ENCODE results near the gene BNC2. TPM values are rescaled to one million over a fixed set of nuclear protein-coding genes. Genes with fewer than 3 reads are reported as not detected.
A peak's percentile ranks its signal among the peaks of the same experiment; 100 is the strongest.

BNC2 gene
- total RNA-seq, 1 experiment from 2014 or later = 11.7 TPM

DNA sequence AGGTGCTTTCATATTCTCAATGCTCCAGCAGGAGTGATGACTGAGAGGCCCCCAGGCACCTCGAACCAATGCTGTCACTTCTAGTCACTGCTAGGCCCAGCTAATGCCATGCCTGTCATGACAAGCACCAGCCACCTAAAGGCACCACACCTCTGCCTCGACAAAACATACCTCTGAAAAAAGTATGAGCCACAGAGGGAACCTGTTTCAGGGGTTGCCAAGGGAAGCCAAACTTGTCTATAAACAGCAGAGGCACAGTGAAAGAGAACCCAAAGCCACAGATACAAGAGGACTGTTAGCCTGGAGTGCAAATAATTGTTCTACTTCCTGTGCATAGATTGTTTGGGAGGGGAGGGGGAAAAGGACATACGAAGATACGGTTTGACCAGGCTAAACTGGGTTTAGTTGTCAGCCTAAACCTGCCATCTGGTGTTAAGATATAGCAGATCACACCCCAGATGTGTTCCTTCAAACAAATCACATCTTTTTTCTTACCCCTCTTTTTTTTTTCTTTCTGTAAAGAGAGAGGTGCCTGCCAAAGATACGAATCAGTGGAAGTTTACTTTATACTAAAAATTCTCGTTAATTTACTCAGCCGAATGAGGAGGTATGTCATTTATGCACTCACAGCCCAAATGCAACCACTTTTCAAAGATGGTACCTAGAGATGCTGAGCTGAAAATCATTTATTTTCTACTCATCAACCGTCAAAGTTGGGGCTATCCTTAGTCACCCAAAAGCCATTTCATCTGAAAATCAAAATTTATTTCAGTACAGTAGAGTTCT is 45.7 kb downstream of the BNC2 start:
- peaks cover 33% of the 10 kb centered on the region for H3K4me1 ChIP-seq (ENCODE audit: insufficient read depth, low read length)
- 0 out of 2 replicates have a peak overlapping the region, but pooled peaks have one; percentile 9 for H3K27ac ChIP-seq (ENCODE audit: low read length)
- H3K9ac ChIP-seq (ENCODE audit: low read length) = no peak overlapping the region
- H2AFZ ChIP-seq (ENCODE audit: low read length) = peak overlapping the region; percentile 40; the same call in 1 of the 2 replicates
- BruUV-seq (replicated peaks) = no TSS peak
- H3K4me3 ChIP-seq (ENCODE audit: low read length) = no peak overlapping the region
- no peaks in the 10 kb centered on the region for H3K79me2 ChIP-seq (ENCODE audit: low read length)
- TF ChIP-seq, protein P1, sequence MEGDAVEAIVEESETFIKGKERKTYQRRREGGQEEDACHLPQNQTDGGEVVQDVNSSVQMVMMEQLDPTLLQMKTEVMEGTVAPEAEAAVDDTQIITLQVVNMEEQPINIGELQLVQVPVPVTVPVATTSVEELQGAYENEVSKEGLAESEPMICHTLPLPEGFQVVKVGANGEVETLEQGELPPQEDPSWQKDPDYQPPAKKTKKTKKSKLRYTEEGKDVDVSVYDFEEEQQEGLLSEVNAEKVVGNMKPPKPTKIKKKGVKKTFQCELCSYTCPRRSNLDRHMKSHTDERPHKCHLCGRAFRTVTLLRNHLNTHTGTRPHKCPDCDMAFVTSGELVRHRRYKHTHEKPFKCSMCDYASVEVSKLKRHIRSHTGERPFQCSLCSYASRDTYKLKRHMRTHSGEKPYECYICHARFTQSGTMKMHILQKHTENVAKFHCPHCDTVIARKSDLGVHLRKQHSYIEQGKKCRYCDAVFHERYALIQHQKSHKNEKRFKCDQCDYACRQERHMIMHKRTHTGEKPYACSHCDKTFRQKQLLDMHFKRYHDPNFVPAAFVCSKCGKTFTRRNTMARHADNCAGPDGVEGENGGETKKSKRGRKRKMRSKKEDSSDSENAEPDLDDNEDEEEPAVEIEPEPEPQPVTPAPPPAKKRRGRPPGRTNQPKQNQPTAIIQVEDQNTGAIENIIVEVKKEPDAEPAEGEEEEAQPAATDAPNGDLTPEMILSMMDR (conservative IDR thresholded peaks at IDR 0.05; ENCODE audit: low read depth, low read length) = peak; percentile 36; the same call in 1 of the 2 replicates
- no peak for TF ChIP-seq EZH2 (IDR thresholded peaks at IDR 0.05; ENCODE audit: low read length, unreplicated experiment)
- H3K9me3 ChIP-seq (ENCODE audit: low read length) = no peaks in the 10 kb centered on the region
- intact Hi-C loops (cut with micrococcal nuclease) = loop anchor here (2.0 kb wide), 2 partner anchors 46 to 98 kb away; partner anchors contain the start of gene BNC2
- DNase-seq (peak; percentile 54), ATAC-seq (peak; percentile 53)
- H3K36me3 ChIP-seq (ENCODE audit: low read depth, low read length) = no peaks in the 10 kb centered on the region
- no peaks in the 10 kb centered on the region for H3F3A ChIP-seq (ENCODE audit: low read length, unreplicated experiment)
- H4K20me1 ChIP-seq (ENCODE audit: low read length) = no peaks in the 10 kb centered on the region
- H3K9me2 ChIP-seq (replicated peaks; ENCODE audit: low read length) = no peaks in the 10 kb centered on the region
- peak overlapping the region; percentile 34 for H3K4me2 ChIP-seq (ENCODE audit: low read length)
- CTCF ChIA-PET = no interaction called here
- POLR2A ChIA-PET (ENCODE audit: unreplicated experiment) = interaction anchor here (0.7 kb wide), 1 partner anchor 303 kb away, joined by 4 read pairs; no protein-coding TSS in a partner anchor
- no peaks in the 10 kb centered on the region for H3K27me3 ChIP-seq (ENCODE audit: low read length)

DNA sequence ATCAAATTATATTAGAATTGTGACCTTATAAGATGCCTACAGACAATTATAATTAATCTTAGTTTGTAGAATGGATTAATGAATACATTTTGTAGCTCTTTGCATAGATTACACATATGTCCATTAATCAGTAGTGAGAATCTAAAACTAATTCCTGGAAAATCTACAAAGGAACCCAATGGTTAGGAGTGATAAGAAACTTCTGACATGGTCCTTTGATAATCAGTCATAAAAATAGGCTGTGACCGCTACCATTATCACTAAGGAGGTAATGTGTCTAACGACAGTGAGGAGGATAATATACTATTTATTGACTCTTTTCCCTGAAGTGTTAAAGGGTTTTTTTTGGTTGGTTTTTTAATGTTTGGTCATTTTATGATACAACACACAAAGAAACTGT is 46.6 kb downstream of the BNC2 start:
- no peaks in the 10 kb centered on the region for H3K9me2 ChIP-seq (replicated peaks; ENCODE audit: low read length)
- intact Hi-C loops (cut with micrococcal nuclease) = loop anchor here (2.0 kb wide), 2 partner anchors 47 to 97 kb away; partner anchors contain the start of gene BNC2
- no peak for TF ChIP-seq EZH2 (IDR thresholded peaks at IDR 0.05; ENCODE audit: low read length, unreplicated experiment)
- TF ChIP-seq, protein P1 (conservative IDR thresholded peaks at IDR 0.05; ENCODE audit: low read depth, low read length) = no peak
- TF ChIP-seq EZH2phosphoT487 (IDR thresholded peaks at IDR 0.05; ENCODE audit: borderline replicate concordance, low read length) = no peak
- POLR2A ChIA-PET (ENCODE audit: unreplicated experiment) = interaction anchor here (0.7 kb wide), 2 partner anchors 133 to 302 kb away, joined by 4 to 20 read pairs; no protein-coding TSS in a partner anchor
- BruUV-seq (replicated peaks) = no TSS peak
- no peak overlapping the region for H3K4me2 ChIP-seq (ENCODE audit: low read length)
- H3K27me3 ChIP-seq (ENCODE audit: low read length) = no peaks in the 10 kb centered on the region
- H3K4me3 ChIP-seq (ENCODE audit: low read length) = no peak overlapping the region
- H3K79me2 ChIP-seq (ENCODE audit: low read length) = no peaks in the 10 kb centered on the region
- H3K9ac ChIP-seq (ENCODE audit: low read length) = no peak overlapping the region
- no peak for ATAC-seq
- H3F3A ChIP-seq (ENCODE audit: low read length, unreplicated experiment) = no peaks in the 10 kb centered on the region
- H3K27ac ChIP-seq (ENCODE audit: low read length) = no peak overlapping the region
- H2AFZ ChIP-seq (ENCODE audit: low read length) = no peak overlapping the region
- H4K20me1 ChIP-seq (ENCODE audit: low read length) = no peaks in the 10 kb centered on the region
- no peaks in the 10 kb centered on the region for H3K9me3 ChIP-seq (ENCODE audit: low read length)
- H3K4me1 ChIP-seq (ENCODE audit: insufficient read depth, low read length) = peaks cover 30% of the 10 kb centered on the region
- DNase-seq = no peak
- H3K36me3 ChIP-seq (ENCODE audit: low read depth, low read length) = no peaks in the 10 kb centered on the region
- CTCF ChIA-PET = no interaction called here

DNA sequence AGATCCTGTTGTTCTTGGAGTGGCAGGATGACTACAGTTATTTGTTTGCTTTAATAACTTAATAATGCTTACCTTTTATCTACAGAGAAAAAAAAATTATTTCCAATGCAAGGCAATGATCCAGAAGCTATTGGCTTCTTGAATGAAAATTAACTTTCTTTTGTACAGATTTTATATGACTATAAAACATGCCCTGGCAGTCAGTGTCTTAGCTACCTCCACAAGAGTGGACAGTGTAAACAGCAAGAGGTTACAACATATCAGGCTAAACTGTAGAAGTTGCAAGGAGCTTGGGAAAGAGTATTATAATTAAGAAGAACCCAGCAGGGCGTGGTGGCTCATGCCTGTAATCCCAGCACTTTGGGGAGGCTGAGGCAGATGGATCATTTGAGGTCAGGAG is 49.1 kb downstream of the BNC2 start:
- no peaks in the 10 kb centered on the region for H3K9me2 ChIP-seq (replicated peaks; ENCODE audit: low read length)
- no peaks in the 10 kb centered on the region for H4K20me1 ChIP-seq (ENCODE audit: low read length)
- no peak overlapping the region for H3K4me3 ChIP-seq (ENCODE audit: low read length)
- no peaks in the 10 kb centered on the region for H3F3A ChIP-seq (ENCODE audit: low read length, unreplicated experiment)
- BruUV-seq (replicated peaks) = no TSS peak
- H3K9ac ChIP-seq (ENCODE audit: low read length) = no peak overlapping the region
- H2AFZ ChIP-seq (ENCODE audit: low read length) = no peak overlapping the region
- H3K4me1 ChIP-seq (ENCODE audit: insufficient read depth, low read length) = peaks cover 23% of the 10 kb centered on the region
- no peak for ATAC-seq
- no peaks in the 10 kb centered on the region for H3K9me3 ChIP-seq (ENCODE audit: low read length)
- no peaks in the 10 kb centered on the region for H3K79me2 ChIP-seq (ENCODE audit: low read length)
- H3K27ac ChIP-seq (ENCODE audit: low read length) = no peak overlapping the region
- CTCF ChIA-PET = no interaction called here
- no peaks in the 10 kb centered on the region for H3K27me3 ChIP-seq (ENCODE audit: low read length)
- H3K36me3 ChIP-seq (ENCODE audit: low read depth, low read length) = no peaks in the 10 kb centered on the region
- no peak overlapping the region for H3K4me2 ChIP-seq (ENCODE audit: low read length)
- POLR2A ChIA-PET (ENCODE audit: unreplicated experiment) = interaction anchor here (0.7 kb wide), 1 partner anchor 138 kb away, joined by 4 read pairs; no protein-coding TSS in a partner anchor
- no peak for DNase-seq
- TF ChIP-seq, protein P1 (conservative IDR thresholded peaks at IDR 0.05; ENCODE audit: low read depth, low read length) = no peak
- TF ChIP-seq EZH2phosphoT487 (IDR thresholded peaks at IDR 0.05; ENCODE audit: borderline replicate concordance, low read length) (no peak), EZH2 (IDR thresholded peaks at IDR 0.05; ENCODE audit: low read length, unreplicated experiment) (no peak)
- intact Hi-C loops (cut with micrococcal nuclease) = no loop called here
